ENCODE measurements around the gene ALPL. TPM values are rescaled to one million over a fixed set of nuclear protein-coding genes. Genes with fewer than 3 reads are reported as not detected.

The ALPL gene
- total and polyA plus RNA-seq, 9 of the 15 experiments (the other 6 are each of a cell fraction or from before 2014, with no cell fraction given) = 0.04 to 0.38 (median 0.18) TPM; not detected in 4

DNA sequence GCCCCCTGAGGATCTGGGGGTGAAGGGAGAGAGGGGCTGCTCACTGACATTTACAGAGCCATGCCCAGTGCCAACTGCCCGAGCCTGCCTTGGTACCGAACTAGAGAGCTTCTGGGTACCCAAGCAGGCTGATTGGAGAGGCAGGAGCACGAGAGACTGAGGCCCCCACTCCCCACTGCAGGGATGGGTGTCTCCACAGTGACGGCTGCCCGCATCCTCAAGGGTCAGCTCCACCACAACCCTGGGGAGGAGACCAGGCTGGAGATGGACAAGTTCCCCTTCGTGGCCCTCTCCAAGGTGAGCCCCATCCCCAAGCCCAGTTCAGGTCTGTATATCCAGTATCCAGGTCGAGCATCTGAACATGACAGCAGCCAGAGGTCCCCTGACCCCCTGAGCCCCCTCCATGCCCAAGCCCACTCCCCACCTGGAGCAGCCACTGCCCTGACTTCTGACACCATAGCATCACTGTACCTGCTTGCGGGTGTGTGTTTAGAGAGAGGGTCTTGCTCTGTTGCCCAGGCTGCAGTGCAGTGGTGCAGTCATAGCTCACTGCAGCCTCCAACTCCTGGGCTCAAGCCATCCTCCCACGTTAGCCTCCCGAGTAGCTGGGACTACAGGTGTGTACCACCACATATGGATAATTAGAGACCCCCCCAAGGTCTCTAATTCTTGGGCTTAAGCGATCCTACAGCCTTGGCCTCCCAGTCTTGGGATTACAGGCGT lies 51.9 kb downstream of the ALPL start:
- H3K27ac ChIP-seq (ENCODE audit: extremely low read depth, low read depth, low read length) = no peak overlapping the region
- no peak overlapping the region for H2AFZ ChIP-seq (ENCODE audit: low read depth, low read length)
- H3K79me2 ChIP-seq (ENCODE audit: control insufficient read depth, insufficient read depth, low read length) = no peaks in the 10 kb centered on the region
- WGBS (ENCODE audit: insufficient coverage, low coverage, missing lambda C conversion rate) = 12% methylated on average over 12 of the region's 12 CpGs
- no peak for FAIRE-seq
- H3K27me3 ChIP-seq (ENCODE audit: control insufficient read depth in 2 of 2, insufficient read depth in 2 of 2, low read length in 2 of 2) = peaks cover 25 to 63% of the 10 kb centered on the region in 2 experiments
- ChIA-PET CTCF (ENCODE audit: low intra/inter-chr PET ratio) (no interaction called here), POLR2A (interaction anchor here (0.7 to 1.0 kb wide), 2 partner anchors 13 to 428 kb away, joined by 3 to 4 read pairs; no protein-coding TSS in a partner anchor)
- no peak overlapping the region for H3K4me3 ChIP-seq
- H3K36me3 ChIP-seq (ENCODE audit: control insufficient read depth, insufficient read depth, low read length) = no peaks in the 10 kb centered on the region
- H3K4me2 ChIP-seq (ENCODE audit: insufficient read depth, low read length) = no peak overlapping the region
- peaks cover 9 to 22% of the 10 kb centered on the region in 2 experiments; a peak in 4 of 5 replicates for H3K4me1 ChIP-seq (replicated peaks in 1 of 2; ENCODE audit: control insufficient read depth in 2 of 2, insufficient read depth in 2 of 2, low read length in 2 of 2)
- intact Hi-C loops (cut with micrococcal nuclease) (no loop called here), in situ Hi-C loops (cut with MboI) (no loop called here)
- peaks cover 4% of the 10 kb centered on the region for H4K20me1 ChIP-seq (replicated peaks; ENCODE audit: control insufficient read depth, insufficient read depth, low read length)
- H3K9me3 ChIP-seq (replicated peaks; ENCODE audit: control insufficient read depth, insufficient read depth, low read depth, low read length) = no peaks in the 10 kb centered on the region
- DNase-seq (ENCODE audit: extremely low read depth in 1 of 4, low spot score in 3 of 4) = no peak
- no TSS peak for BruUV-seq (replicated peaks)
- no peaks in the 10 kb centered on the region for H3K9me1 ChIP-seq (ENCODE audit: control insufficient read depth, insufficient read depth, low read length)
- TF ChIP-seq, protein P1, sequence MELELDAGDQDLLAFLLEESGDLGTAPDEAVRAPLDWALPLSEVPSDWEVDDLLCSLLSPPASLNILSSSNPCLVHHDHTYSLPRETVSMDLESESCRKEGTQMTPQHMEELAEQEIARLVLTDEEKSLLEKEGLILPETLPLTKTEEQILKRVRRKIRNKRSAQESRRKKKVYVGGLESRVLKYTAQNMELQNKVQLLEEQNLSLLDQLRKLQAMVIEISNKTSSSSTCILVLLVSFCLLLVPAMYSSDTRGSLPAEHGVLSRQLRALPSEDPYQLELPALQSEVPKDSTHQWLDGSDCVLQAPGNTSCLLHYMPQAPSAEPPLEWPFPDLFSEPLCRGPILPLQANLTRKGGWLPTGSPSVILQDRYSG (tag; conservative IDR thresholded peaks at IDR 0.05; ENCODE audit: low read depth) = no peak
- TF ChIP-seq ZBTB1 (CRISPR knock-in tag; IDR thresholded peaks at IDR 0.05; ENCODE audit: borderline replicate concordance, low read depth) (no peak), KLF6 (CRISPR knock-in tag; IDR thresholded peaks at IDR 0.05; ENCODE audit: borderline replicate concordance) (no peak), ZNF121 (CRISPR knock-in tag; conservative IDR thresholded peaks at IDR 0.05) (peak; percentile 70), RAD51 (IDR thresholded peaks at IDR 0.05; ENCODE audit: borderline replicate concordance, low read depth) (no peak)
- no peak overlapping the region for H3K9ac ChIP-seq (ENCODE audit: insufficient read depth in 1 of 2, low read depth in 2 of 2, low read length in 2 of 2)
- ATAC-seq = no peak
